ENCODE measurements around the gene BNIP3.

BNIP3 gene

DNA sequence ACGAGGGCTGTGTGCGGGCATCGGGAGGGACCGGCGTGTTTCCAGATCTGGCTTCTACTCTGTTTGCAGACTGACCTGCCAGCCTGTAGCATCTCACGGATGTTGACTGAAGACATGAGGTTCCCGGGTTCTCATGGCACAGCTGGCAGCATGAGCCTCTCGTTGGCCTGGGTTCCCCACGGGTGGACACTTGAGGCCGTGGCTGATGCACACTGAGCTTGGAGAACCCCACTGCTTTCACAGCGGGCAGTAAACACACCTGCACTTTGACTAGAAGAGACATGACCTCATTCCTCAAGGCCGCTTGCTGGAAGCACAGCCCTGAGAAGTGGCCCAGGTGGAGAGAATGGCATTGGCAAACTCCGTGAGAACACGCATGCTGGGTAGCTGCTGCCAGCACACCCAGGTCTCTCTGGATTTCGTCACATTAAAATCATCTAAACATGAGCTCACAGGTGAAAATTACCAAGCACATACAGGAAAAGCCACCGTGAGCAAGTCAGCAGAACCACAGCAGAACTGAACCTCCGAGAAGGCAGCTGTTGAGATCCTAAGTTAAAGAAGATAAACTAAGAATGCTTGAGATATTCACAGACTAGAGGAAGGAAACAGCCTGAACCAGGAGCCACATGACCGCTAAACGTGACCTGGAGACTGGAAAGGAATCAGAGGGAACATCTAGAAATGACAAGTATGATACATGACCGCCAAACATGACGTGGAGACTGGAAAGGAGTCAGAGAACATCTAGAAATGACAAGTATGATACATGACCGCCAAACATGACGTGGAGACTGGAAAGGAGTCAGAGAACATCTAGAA, 32.5 kb downstream of the BNIP3 start:
- Histone ChIP-seq H4K20me1 (ENCODE audit: low read depth, low read length) (no peaks in the 10 kb centered on the region), H3K9me2 (replicated peaks; ENCODE audit: insufficient read depth, low read length) (no peaks in the 10 kb centered on the region), H3K4me3 (ENCODE audit: insufficient read depth, low read length, poor library complexity, severe bottlenecking) (no peak overlapping the region), H3K4me2 (ENCODE audit: low read depth, low read length, poor library complexity, severe bottlenecking) (no peak overlapping the region), H3K27me3 (ENCODE audit: low read length) (no peaks in the 10 kb centered on the region), H3K9me3 (ENCODE audit: insufficient read depth, low read length) (no peaks in the 10 kb centered on the region), H3K36me3 (ENCODE audit: low read length) (peaks cover 12% of the 10 kb centered on the region; the same call in 1 of the 2 replicates), H2AFZ (ENCODE audit: low read depth, low read length, severe bottlenecking) (no peak overlapping the region), H3F3A (ENCODE audit: insufficient read depth) (no peaks in the 10 kb centered on the region), H3K27ac (ENCODE audit: low read depth, low read length) (no peak overlapping the region), H3K79me2 (ENCODE audit: insufficient read depth, low read length) (no peaks in the 10 kb centered on the region), H3K9ac (ENCODE audit: low read length) (no peak overlapping the region)
- TF ChIP-seq, protein P1, sequence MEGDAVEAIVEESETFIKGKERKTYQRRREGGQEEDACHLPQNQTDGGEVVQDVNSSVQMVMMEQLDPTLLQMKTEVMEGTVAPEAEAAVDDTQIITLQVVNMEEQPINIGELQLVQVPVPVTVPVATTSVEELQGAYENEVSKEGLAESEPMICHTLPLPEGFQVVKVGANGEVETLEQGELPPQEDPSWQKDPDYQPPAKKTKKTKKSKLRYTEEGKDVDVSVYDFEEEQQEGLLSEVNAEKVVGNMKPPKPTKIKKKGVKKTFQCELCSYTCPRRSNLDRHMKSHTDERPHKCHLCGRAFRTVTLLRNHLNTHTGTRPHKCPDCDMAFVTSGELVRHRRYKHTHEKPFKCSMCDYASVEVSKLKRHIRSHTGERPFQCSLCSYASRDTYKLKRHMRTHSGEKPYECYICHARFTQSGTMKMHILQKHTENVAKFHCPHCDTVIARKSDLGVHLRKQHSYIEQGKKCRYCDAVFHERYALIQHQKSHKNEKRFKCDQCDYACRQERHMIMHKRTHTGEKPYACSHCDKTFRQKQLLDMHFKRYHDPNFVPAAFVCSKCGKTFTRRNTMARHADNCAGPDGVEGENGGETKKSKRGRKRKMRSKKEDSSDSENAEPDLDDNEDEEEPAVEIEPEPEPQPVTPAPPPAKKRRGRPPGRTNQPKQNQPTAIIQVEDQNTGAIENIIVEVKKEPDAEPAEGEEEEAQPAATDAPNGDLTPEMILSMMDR (IDR thresholded peaks at IDR 0.05; ENCODE audit: insufficient read depth, low read length, poor library complexity, severe bottlenecking) = no peak
- TF ChIP-seq EZH2phosphoT487 (conservative IDR thresholded peaks at IDR 0.05; ENCODE audit: low read length) = no peak

DNA sequence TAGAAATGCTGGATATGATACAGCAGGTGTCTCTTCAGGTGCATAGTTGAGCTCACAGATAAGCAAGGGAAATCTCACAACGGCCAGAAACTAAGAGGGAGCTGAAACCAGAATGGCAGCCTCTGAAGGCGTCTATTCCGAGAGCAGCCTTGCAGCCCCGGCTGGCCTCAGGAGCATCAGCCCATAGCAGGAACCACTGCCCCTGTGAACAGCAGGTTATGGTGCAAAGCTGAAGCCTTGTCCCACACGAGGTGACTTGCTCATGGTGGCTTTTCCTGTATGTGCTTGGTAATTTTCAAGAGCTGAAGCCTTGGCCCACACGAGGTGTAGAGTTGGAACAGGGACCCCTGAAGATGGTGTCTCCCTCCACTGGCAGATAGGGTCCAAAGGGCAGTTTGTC, 33.2 kb downstream of the BNIP3 start:
- Histone ChIP-seq H4K20me1 (ENCODE audit: low read depth, low read length) (no peaks in the 10 kb centered on the region), H3K27me3 (ENCODE audit: low read length) (no peaks in the 10 kb centered on the region), H3K9me2 (replicated peaks; ENCODE audit: insufficient read depth, low read length) (no peaks in the 10 kb centered on the region), H3K36me3 (ENCODE audit: low read length) (peaks cover 12% of the 10 kb centered on the region; the same call in 1 of the 2 replicates), H3K27ac (ENCODE audit: low read depth, low read length) (no peak overlapping the region), H2AFZ (ENCODE audit: low read depth, low read length, severe bottlenecking) (no peak overlapping the region), H3K9me3 (ENCODE audit: insufficient read depth, low read length) (no peaks in the 10 kb centered on the region), H3F3A (ENCODE audit: insufficient read depth) (no peaks in the 10 kb centered on the region), H3K79me2 (ENCODE audit: insufficient read depth, low read length) (no peaks in the 10 kb centered on the region), H3K4me3 (ENCODE audit: insufficient read depth, low read length, poor library complexity, severe bottlenecking) (no peak overlapping the region), H3K4me2 (ENCODE audit: low read depth, low read length, poor library complexity, severe bottlenecking) (no peak overlapping the region), H3K9ac (ENCODE audit: low read length) (no peak overlapping the region)
- TF ChIP-seq, protein P1 (IDR thresholded peaks at IDR 0.05; ENCODE audit: insufficient read depth, low read length, poor library complexity, severe bottlenecking) = no peak
- no peak for TF ChIP-seq EZH2phosphoT487 (conservative IDR thresholded peaks at IDR 0.05; ENCODE audit: low read length)

DNA sequence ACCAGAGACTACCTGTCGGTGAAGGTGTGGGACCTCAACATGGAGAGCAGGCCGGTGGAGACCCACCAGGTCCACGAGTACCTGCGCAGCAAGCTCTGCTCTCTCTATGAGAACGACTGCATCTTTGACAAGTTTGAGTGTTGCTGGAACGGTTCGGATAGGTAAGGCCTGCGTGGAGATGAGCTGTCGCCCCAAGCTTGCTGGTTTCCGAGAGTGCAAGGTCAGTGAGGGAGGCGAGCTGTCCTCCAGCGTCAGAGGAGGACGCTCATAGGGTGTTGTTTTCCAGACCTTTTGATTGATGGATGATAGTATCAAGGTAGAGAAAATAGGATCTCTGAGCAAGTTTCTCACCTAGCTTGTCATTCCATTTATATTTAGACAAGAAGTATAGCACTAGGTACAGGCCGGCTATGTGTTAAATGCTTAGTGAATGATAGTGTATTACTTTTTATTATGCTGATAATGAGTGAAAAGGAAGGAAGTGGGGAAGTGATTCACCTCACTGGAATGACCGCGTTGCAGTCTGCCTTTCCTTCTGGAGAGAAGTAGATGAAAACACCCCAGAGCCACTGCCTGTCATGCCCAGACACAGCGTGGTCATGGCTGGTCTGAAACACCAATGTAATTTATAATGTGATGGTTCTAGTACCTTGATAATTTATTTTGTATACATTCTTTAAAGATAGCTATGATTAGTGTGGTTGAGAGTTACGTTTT, 33.9 kb downstream of the BNIP3 start:
- no peak for TF ChIP-seq EZH2phosphoT487 (conservative IDR thresholded peaks at IDR 0.05; ENCODE audit: low read length)
- TF ChIP-seq, protein P1 (IDR thresholded peaks at IDR 0.05; ENCODE audit: insufficient read depth, low read length, poor library complexity, severe bottlenecking) = no peak

More for the DNA sequence above, 33.9 kb downstream of the BNIP3 start:
- Histone ChIP-seq H2AFZ (ENCODE audit: low read depth, low read length, severe bottlenecking) (no peak overlapping the region), H3K4me3 (ENCODE audit: insufficient read depth, low read length, poor library complexity, severe bottlenecking) (no peak overlapping the region), H3K79me2 (ENCODE audit: insufficient read depth, low read length) (no peaks in the 10 kb centered on the region), H3K4me2 (ENCODE audit: low read depth, low read length, poor library complexity, severe bottlenecking) (no peak overlapping the region), H3K9me3 (ENCODE audit: insufficient read depth, low read length) (no peaks in the 10 kb centered on the region), H3K36me3 (ENCODE audit: low read length) (peaks cover 12% of the 10 kb centered on the region; the same call in 1 of the 2 replicates), H3K9ac (ENCODE audit: low read length) (no peak overlapping the region), H3F3A (ENCODE audit: insufficient read depth) (no peaks in the 10 kb centered on the region), H4K20me1 (ENCODE audit: low read depth, low read length) (no peaks in the 10 kb centered on the region), H3K27ac (ENCODE audit: low read depth, low read length) (no peak overlapping the region), H3K9me2 (replicated peaks; ENCODE audit: insufficient read depth, low read length) (no peaks in the 10 kb centered on the region), H3K27me3 (ENCODE audit: low read length) (no peaks in the 10 kb centered on the region)
